Astrocyte (in vitro differentiated cells and primary cell): ENCODE results near the gene EIF4G2. TPM values are rescaled to one million over a fixed set of nuclear protein-coding genes. Genes with fewer than 3 reads are reported as not detected.

ENCODE experiments used
- DNase-seq: peaks from one replicate; pipeline ENCODE4 v3.0.0-alpha.2; 2010; ENCODE audit warnings: low read depth
- FAIRE-seq: peaks from 2 replicates; lab custom pipeline; 2011; peaks lifted over from hg19 to GRCh38; lab: Jason Lieb, UNC
- H2AFZ ChIP-seq: 2 replicates; pipeline ENCODE4 v1.6.0; 2012; ENCODE audit warnings: low read depth, low read length, inconsistent platforms
- H3K27ac ChIP-seq: 2 replicates; pipeline ENCODE4 v1.5.1; 2011; ENCODE audit warnings: low read depth, low read length, inconsistent platforms
- H3K27me3 ChIP-seq: 2 replicates; pipeline ENCODE4 v1.6.0; 2011; ENCODE audit warnings: low read length, inconsistent platforms; ENCODE audit not compliant: insufficient read depth
- H3K36me3 ChIP-seq: 2 replicates; pipeline ENCODE4 v1.5.1; 2011; ENCODE audit warnings: low read length, inconsistent platforms; ENCODE audit not compliant: insufficient read depth
- H3K4me1 ChIP-seq: 2 replicates; pipeline ENCODE4 v1.5.1; 2011; ENCODE audit warnings: low read length, inconsistent platforms; ENCODE audit not compliant: insufficient read depth
- H3K4me2 ChIP-seq: 2 replicates; pipeline ENCODE4 v1.6.0; 2012; ENCODE audit warnings: low read length, inconsistent platforms
- H3K4me3 ChIP-seq: 2 replicates; pipeline ENCODE4 v1.5.1; 2011; ENCODE audit warnings: low read depth, mild to moderate bottlenecking, low read length, inconsistent platforms; ENCODE audit not compliant: insufficient read depth
- H3K79me2 ChIP-seq: 2 replicates; pipeline ENCODE4 v1.6.0; 2012; ENCODE audit warnings: mild to moderate bottlenecking, low read length, inconsistent platforms; ENCODE audit not compliant: insufficient read depth
- H3K9ac ChIP-seq: 2 replicates; pipeline ENCODE4 v1.6.0; 2012; ENCODE audit warnings: mild to moderate bottlenecking, low read length, inconsistent platforms
- H3K9me3 ChIP-seq: 2 replicates; pipeline ENCODE4 v1.5.1; 2012; ENCODE audit warnings: low read depth, mild to moderate bottlenecking, low read length, inconsistent platforms; ENCODE audit not compliant: insufficient read depth
- H4K20me1 ChIP-seq: 2 replicates; pipeline ENCODE4 v1.6.0; 2012; ENCODE audit warnings: low read length, inconsistent platforms; ENCODE audit not compliant: insufficient read depth
- H3K27ac Mint-ChIP-seq: one replicate; pipeline ENCODE4 v1.8.0; 2021; ENCODE audit warnings: mild to moderate bottlenecking, mixed read lengths; ENCODE audit not compliant: unreplicated experiment
- H3K27me3 Mint-ChIP-seq: one replicate; pipeline ENCODE4 v1.8.0; 2021; ENCODE audit warnings: low read depth, mixed read lengths; ENCODE audit not compliant: unreplicated experiment
- H3K36me3 Mint-ChIP-seq: one replicate; pipeline ENCODE4 v1.8.0; 2021; ENCODE audit warnings: low read depth, mixed read lengths; ENCODE audit not compliant: unreplicated experiment
- H3K4me1 Mint-ChIP-seq: one replicate; pipeline ENCODE4 v1.8.0; 2021; ENCODE audit warnings: low read depth, mixed read lengths; ENCODE audit not compliant: unreplicated experiment
- H3K4me3 Mint-ChIP-seq: one replicate; pipeline ENCODE4 v1.8.0; 2021; ENCODE audit warnings: mild to moderate bottlenecking, moderate library complexity, mixed read lengths; ENCODE audit not compliant: unreplicated experiment
- H3K9me3 Mint-ChIP-seq: one replicate; pipeline ENCODE4 v1.8.0; 2021; ENCODE audit warnings: mild to moderate bottlenecking, mixed read lengths; ENCODE audit not compliant: unreplicated experiment
- EZH2 ChIP-seq: IDR thresholded peaks from 2 replicates; pipeline ENCODE4 v1.6.1; 2012; ENCODE audit warnings: mild to moderate bottlenecking, low read length, inconsistent platforms; ENCODE audit not compliant: insufficient read depth
- total RNA-seq: library from RNA; stranded (reverse); gene quantifications from 2 replicates; pipeline ENCODE4 v1.2.1, GENCODE V29; 2021
- TF ChIP-seq, protein P1 (sequence below): IDR thresholded peaks from 2 replicates; pipeline ENCODE4 v1.5.1; 2011; ENCODE audit warnings: low read depth, mild to moderate bottlenecking, inconsistent platforms, low read length, moderate library complexity; ENCODE audit not compliant: insufficient read depth

Gene EIF4G2
- total RNA-seq, 1 donor from 2014 or later: 1,364 TPM

DNA sequence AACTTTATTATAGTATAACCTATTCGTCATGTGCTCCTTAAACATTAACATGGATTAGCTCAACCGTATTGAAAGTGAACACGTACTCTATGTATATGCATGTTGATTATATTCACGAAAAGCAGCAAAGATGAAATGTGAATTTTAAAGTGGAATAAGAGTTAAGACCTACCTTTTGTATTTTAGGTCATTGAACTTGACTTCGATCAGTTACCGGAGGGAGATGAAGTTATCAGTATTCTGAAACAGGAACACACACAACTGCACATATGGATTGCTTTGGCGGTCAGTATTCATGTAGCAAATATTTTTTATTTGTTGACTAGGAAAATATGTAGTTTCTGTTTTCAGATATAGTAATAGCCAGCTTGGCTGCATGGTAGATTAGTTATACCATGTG lies 56.2 kb downstream of the EIF4G2 start:
- Histone ChIP-seq H4K20me1 (peaks cover 13% of the 10 kb centered on the region), H3K79me2 (peaks cover 27% of the 10 kb centered on the region)
- no peak for TF ChIP-seq EZH2
- TF ChIP-seq, protein P1, sequence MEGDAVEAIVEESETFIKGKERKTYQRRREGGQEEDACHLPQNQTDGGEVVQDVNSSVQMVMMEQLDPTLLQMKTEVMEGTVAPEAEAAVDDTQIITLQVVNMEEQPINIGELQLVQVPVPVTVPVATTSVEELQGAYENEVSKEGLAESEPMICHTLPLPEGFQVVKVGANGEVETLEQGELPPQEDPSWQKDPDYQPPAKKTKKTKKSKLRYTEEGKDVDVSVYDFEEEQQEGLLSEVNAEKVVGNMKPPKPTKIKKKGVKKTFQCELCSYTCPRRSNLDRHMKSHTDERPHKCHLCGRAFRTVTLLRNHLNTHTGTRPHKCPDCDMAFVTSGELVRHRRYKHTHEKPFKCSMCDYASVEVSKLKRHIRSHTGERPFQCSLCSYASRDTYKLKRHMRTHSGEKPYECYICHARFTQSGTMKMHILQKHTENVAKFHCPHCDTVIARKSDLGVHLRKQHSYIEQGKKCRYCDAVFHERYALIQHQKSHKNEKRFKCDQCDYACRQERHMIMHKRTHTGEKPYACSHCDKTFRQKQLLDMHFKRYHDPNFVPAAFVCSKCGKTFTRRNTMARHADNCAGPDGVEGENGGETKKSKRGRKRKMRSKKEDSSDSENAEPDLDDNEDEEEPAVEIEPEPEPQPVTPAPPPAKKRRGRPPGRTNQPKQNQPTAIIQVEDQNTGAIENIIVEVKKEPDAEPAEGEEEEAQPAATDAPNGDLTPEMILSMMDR: no peak

DNA sequence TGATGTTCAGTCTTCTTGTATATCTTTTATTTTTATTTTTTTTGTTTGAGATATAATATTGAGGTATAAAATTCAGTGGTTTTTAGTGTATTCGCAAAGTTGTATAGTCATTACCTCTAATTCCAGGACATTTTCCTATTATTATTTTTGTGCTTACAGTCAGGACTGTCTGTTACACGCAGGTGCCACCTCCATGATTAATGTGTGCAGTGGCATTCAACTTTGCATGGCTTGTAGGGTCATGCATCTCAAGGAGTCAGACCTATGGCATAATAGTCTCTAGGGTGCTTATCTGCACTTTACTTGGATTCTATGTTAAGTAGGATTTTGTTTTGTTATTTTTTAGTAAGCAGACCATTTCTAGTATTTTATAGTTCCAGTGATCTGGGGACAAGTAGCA lies 56.7 kb downstream of the EIF4G2 start:
- Mint-ChIP-seq H3K4me3 (peak overlapping the region; percentile 96), H3K36me3 (no peaks in the 10 kb centered on the region), H3K9me3 (no peaks in the 10 kb centered on the region), H3K27me3 (no peaks in the 10 kb centered on the region), H3K27ac (no peak overlapping the region), H3K4me1 (peaks cover 2% of the 10 kb centered on the region)
- no peaks in the 10 kb centered on the region for H3K27me3 ChIP-seq
- no peaks in the 10 kb centered on the region for H3K9me3 ChIP-seq
- TF ChIP-seq, protein P1: no peak
- no peak for TF ChIP-seq EZH2
- H3K9ac ChIP-seq: peak overlapping the region; percentile 86
- peak overlapping the region; percentile 86 for H3K4me3 ChIP-seq
- FAIRE-seq (no peak), DNase-seq (no peak)
- peak overlapping the region; percentile 93 for H3K4me2 ChIP-seq
- H2AFZ ChIP-seq: no peak overlapping the region
- H4K20me1 ChIP-seq: peaks cover 13% of the 10 kb centered on the region
- H3K27ac ChIP-seq: no peak overlapping the region
- peaks cover 8% of the 10 kb centered on the region for H3K4me1 ChIP-seq
- H3K36me3 ChIP-seq: peaks cover 19% of the 10 kb centered on the region
- peaks cover 27% of the 10 kb centered on the region for H3K79me2 ChIP-seq

More for the DNA sequence above, 56.2 kb downstream of the EIF4G2 start:
- Mint-ChIP-seq H3K4me3 (peak overlapping the region; percentile 96), H3K27ac (no peak overlapping the region), H3K27me3 (no peaks in the 10 kb centered on the region), H3K36me3 (no peaks in the 10 kb centered on the region), H3K9me3 (no peaks in the 10 kb centered on the region), H3K4me1 (peaks cover 2% of the 10 kb centered on the region)
- H3K27ac ChIP-seq: no peak overlapping the region
- H3K36me3 ChIP-seq: peaks cover 23% of the 10 kb centered on the region
- peak overlapping the region; percentile 86 for H3K4me3 ChIP-seq
- peak overlapping the region; percentile 93 for H3K4me2 ChIP-seq
- H3K9me3 ChIP-seq: no peaks in the 10 kb centered on the region
- H2AFZ ChIP-seq: no peak overlapping the region
- FAIRE-seq (no peak), DNase-seq (no peak)
- no peaks in the 10 kb centered on the region for H3K27me3 ChIP-seq
- H3K9ac ChIP-seq: peak overlapping the region; percentile 86
- peaks cover 8% of the 10 kb centered on the region for H3K4me1 ChIP-seq

DNA sequence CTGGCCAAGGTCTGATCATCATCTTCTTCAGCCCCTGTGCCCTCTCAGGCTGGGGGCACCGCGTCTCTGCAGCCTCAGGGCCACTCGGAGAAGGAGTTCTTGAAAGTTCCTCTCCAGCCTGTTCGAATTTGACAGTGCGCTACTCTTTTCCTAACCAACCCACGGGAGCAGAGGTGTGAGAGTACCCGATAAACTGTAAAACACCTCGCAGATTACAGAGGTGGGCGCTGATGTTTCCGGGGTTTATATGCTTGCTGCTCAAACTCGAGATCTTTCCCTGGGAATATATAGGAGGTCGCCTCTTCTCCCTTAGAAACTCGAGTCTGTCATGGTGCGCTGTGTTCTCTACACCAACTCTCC lies 57.2 kb downstream of the EIF4G2 start:
- no peak for FAIRE-seq
- no peak for DNase-seq
- peak overlapping the region; percentile 96 for H2AFZ ChIP-seq
- H3K79me2 ChIP-seq: peaks cover 27% of the 10 kb centered on the region
- H3K4me3 ChIP-seq: peak overlapping the region; percentile 86
- Mint-ChIP-seq H3K4me3 (peak overlapping the region; percentile 96), H3K27ac (peak overlapping the region; percentile 89), H3K9me3 (no peaks in the 10 kb centered on the region), H3K4me1 (peaks cover 2% of the 10 kb centered on the region), H3K27me3 (no peaks in the 10 kb centered on the region), H3K36me3 (no peaks in the 10 kb centered on the region)
- peak overlapping the region; percentile 86 for H3K9ac ChIP-seq
- H4K20me1 ChIP-seq: peaks cover 13% of the 10 kb centered on the region
- peaks cover 8% of the 10 kb centered on the region for H3K4me1 ChIP-seq
- no peaks in the 10 kb centered on the region for H3K27me3 ChIP-seq
- no peak for TF ChIP-seq EZH2
- TF ChIP-seq, protein P1: no peak
- peak overlapping the region; percentile 93 for H3K4me2 ChIP-seq
- H3K36me3 ChIP-seq: peaks cover 18% of the 10 kb centered on the region
- peak overlapping the region; percentile 90 for H3K27ac ChIP-seq
- H3K9me3 ChIP-seq: no peaks in the 10 kb centered on the region
